ENCODE data around the gene SLC26A4. TPM values are rescaled to one million over a fixed set of nuclear protein-coding genes. Genes with fewer than 3 reads are reported as not detected.
A peak's percentile ranks its signal among the peaks of the same experiment; 100 is the strongest.

The SLC26A4 gene
- total RNA-seq, 1 donor from 2014 or later, result 0.57 TPM

GRCh38 chr7:107641676-107642075 is 19.0 kb upstream of the SLC26A4 start:
- TF ChIP-seq, protein P1, sequence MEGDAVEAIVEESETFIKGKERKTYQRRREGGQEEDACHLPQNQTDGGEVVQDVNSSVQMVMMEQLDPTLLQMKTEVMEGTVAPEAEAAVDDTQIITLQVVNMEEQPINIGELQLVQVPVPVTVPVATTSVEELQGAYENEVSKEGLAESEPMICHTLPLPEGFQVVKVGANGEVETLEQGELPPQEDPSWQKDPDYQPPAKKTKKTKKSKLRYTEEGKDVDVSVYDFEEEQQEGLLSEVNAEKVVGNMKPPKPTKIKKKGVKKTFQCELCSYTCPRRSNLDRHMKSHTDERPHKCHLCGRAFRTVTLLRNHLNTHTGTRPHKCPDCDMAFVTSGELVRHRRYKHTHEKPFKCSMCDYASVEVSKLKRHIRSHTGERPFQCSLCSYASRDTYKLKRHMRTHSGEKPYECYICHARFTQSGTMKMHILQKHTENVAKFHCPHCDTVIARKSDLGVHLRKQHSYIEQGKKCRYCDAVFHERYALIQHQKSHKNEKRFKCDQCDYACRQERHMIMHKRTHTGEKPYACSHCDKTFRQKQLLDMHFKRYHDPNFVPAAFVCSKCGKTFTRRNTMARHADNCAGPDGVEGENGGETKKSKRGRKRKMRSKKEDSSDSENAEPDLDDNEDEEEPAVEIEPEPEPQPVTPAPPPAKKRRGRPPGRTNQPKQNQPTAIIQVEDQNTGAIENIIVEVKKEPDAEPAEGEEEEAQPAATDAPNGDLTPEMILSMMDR (IDR thresholded peaks at IDR 0.05; ENCODE audit: insufficient read depth, low read depth, low read length), result no peak
- no peak for TF ChIP-seq EZH2 (IDR thresholded peaks at IDR 0.05; ENCODE audit: insufficient read depth, low read length)
- H2AFZ ChIP-seq (ENCODE audit: low read depth, low read length), result no peak overlapping the region
- Mint-ChIP-seq H3K9me3 (ENCODE audit: unreplicated experiment) (peaks cover 8% of the 10 kb centered on the region), H3K4me3 (ENCODE audit: unreplicated experiment) (no peak overlapping the region), H3K36me3 (ENCODE audit: low read depth, unreplicated experiment) (no peaks in the 10 kb centered on the region), H3K4me1 (ENCODE audit: low read depth, unreplicated experiment) (peaks cover 5% of the 10 kb centered on the region), H3K27ac (ENCODE audit: unreplicated experiment) (no peak overlapping the region), H3K27me3 (ENCODE audit: low read depth, unreplicated experiment) (peaks cover 7% of the 10 kb centered on the region)
- peaks cover 3% of the 10 kb centered on the region for H3K4me1 ChIP-seq (ENCODE audit: insufficient read depth, low read length)
- no peak overlapping the region for H3K4me2 ChIP-seq (ENCODE audit: low read length)
- no peaks in the 10 kb centered on the region for H3K79me2 ChIP-seq (ENCODE audit: insufficient read depth, low read length)
- no peaks in the 10 kb centered on the region for H3K27me3 ChIP-seq (ENCODE audit: insufficient read depth, low read length)
- H3K4me3 ChIP-seq (ENCODE audit: insufficient read depth, low read depth, low read length), result no peak overlapping the region
- no peaks in the 10 kb centered on the region for H3K36me3 ChIP-seq (ENCODE audit: insufficient read depth, low read length)
- H4K20me1 ChIP-seq (ENCODE audit: insufficient read depth, low read length), result no peaks in the 10 kb centered on the region
- no peaks in the 10 kb centered on the region for H3K9me3 ChIP-seq (ENCODE audit: insufficient read depth, low read depth, low read length)
- no peak for FAIRE-seq
- no peak overlapping the region for H3K27ac ChIP-seq (ENCODE audit: low read depth, low read length)
- H3K9ac ChIP-seq (ENCODE audit: low read length), result no peak overlapping the region
- no peak for DNase-seq (ENCODE audit: low read depth)

GRCh38 chr7:107642501-107642900 is 18.1 kb upstream of the SLC26A4 start:
- Mint-ChIP-seq H3K4me3 (ENCODE audit: unreplicated experiment) (no peak overlapping the region), H3K4me1 (ENCODE audit: low read depth, unreplicated experiment) (peaks cover 5% of the 10 kb centered on the region), H3K9me3 (ENCODE audit: unreplicated experiment) (peaks cover 8% of the 10 kb centered on the region), H3K27me3 (ENCODE audit: low read depth, unreplicated experiment) (peaks cover 7% of the 10 kb centered on the region), H3K36me3 (ENCODE audit: low read depth, unreplicated experiment) (no peaks in the 10 kb centered on the region), H3K27ac (ENCODE audit: unreplicated experiment) (no peak overlapping the region)
- Histone ChIP-seq H3K4me3 (ENCODE audit: insufficient read depth, low read depth, low read length) (no peak overlapping the region), H4K20me1 (ENCODE audit: insufficient read depth, low read length) (no peaks in the 10 kb centered on the region), H3K27me3 (ENCODE audit: insufficient read depth, low read length) (no peaks in the 10 kb centered on the region), H2AFZ (ENCODE audit: low read depth, low read length) (no peak overlapping the region), H3K27ac (ENCODE audit: low read depth, low read length) (no peak overlapping the region), H3K79me2 (ENCODE audit: insufficient read depth, low read length) (no peaks in the 10 kb centered on the region), H3K9ac (ENCODE audit: low read length) (no peak overlapping the region), H3K36me3 (ENCODE audit: insufficient read depth, low read length) (no peaks in the 10 kb centered on the region), H3K4me1 (ENCODE audit: insufficient read depth, low read length) (peaks cover 3% of the 10 kb centered on the region), H3K9me3 (ENCODE audit: insufficient read depth, low read depth, low read length) (no peaks in the 10 kb centered on the region), H3K4me2 (ENCODE audit: low read length) (peak overlapping the region; percentile 54)
- FAIRE-seq, result no peak
- DNase-seq (ENCODE audit: low read depth), result no peak
- no peak for TF ChIP-seq EZH2 (IDR thresholded peaks at IDR 0.05; ENCODE audit: insufficient read depth, low read length)
- TF ChIP-seq, protein P1 (IDR thresholded peaks at IDR 0.05; ENCODE audit: insufficient read depth, low read depth, low read length), result no peak

- H3K4me2 ChIP-seq (ENCODE audit: low read length), result peak overlapping the region; percentile 54
- H3K27me3 ChIP-seq (ENCODE audit: insufficient read depth, low read length), result no peaks in the 10 kb centered on the region
- peaks cover 3% of the 10 kb centered on the region for H3K4me1 ChIP-seq (ENCODE audit: insufficient read depth, low read length)
- H3K4me1 Mint-ChIP-seq (ENCODE audit: low read depth, unreplicated experiment), result peaks cover 5% of the 10 kb centered on the region
- H3K9ac ChIP-seq (ENCODE audit: low read length), result no peak overlapping the region
- no peak overlapping the region for H2AFZ ChIP-seq (ENCODE audit: low read depth, low read length)
- DNase-seq (ENCODE audit: low read depth) (peak; percentile 70), FAIRE-seq (peak; percentile 52)
- no peaks in the 10 kb centered on the region for H3K79me2 ChIP-seq (ENCODE audit: insufficient read depth, low read length)
- H3K27me3 Mint-ChIP-seq (ENCODE audit: low read depth, unreplicated experiment), result peaks cover 7% of the 10 kb centered on the region
- TF ChIP-seq, protein P1 (IDR thresholded peaks at IDR 0.05; ENCODE audit: insufficient read depth, low read depth, low read length), result peak; percentile 57
- TF ChIP-seq EZH2 (IDR thresholded peaks at IDR 0.05; ENCODE audit: insufficient read depth, low read length), result no peak
- H3K4me3 ChIP-seq (ENCODE audit: insufficient read depth, low read depth, low read length), result no peak overlapping the region
- H4K20me1 ChIP-seq (ENCODE audit: insufficient read depth, low read length), result no peaks in the 10 kb centered on the region
- H3K9me3 ChIP-seq (ENCODE audit: insufficient read depth, low read depth, low read length), result no peaks in the 10 kb centered on the region
- no peak overlapping the region for H3K27ac ChIP-seq (ENCODE audit: low read depth, low read length)
- peak overlapping the region; percentile 47 for H3K27ac Mint-ChIP-seq (ENCODE audit: unreplicated experiment)
- no peaks in the 10 kb centered on the region for H3K36me3 Mint-ChIP-seq (ENCODE audit: low read depth, unreplicated experiment)
- H3K36me3 ChIP-seq (ENCODE audit: insufficient read depth, low read length), result no peaks in the 10 kb centered on the region
- no peak overlapping the region for H3K4me3 Mint-ChIP-seq (ENCODE audit: unreplicated experiment)
- peaks cover 4% of the 10 kb centered on the region for H3K9me3 Mint-ChIP-seq (ENCODE audit: unreplicated experiment)
Measured at GRCh38 chr7:107643407-107643806, 17.2 kb upstream of the SLC26A4 start.

Data from astrocyte (in vitro differentiated cells and primary cell).